Motor neuron (in vitro differentiated cells): ENCODE results near the gene VWA3A. TPM values are rescaled to one million over a fixed set of nuclear protein-coding genes. Genes with fewer than 3 reads are reported as not detected.

Source experiments
- ATAC-seq, 8 experiments: fragments of 200-7000 bp; cut with Tn5 transposase; replicated peaks in 6 of 8; 2 replicates each; pipeline ENCODE4 v1.8.0; 2021; ENCODE audit warnings: mild to moderate bottlenecking in 8 of 8, moderate library complexity in 8 of 8
- H3K27ac ChIP-seq, 2 donors: fragments of 250-450 bp; sonication (Bioruptor Pico); 2 replicates each; pipeline ENCODE4 v1.9.0; 2021; ENCODE audit warnings: antibody characterized with exemption in 2 of 2, mild to moderate bottlenecking in 2 of 2, moderate library complexity in 1 of 2
- H3K4me1 ChIP-seq, 2 donors: fragments of 250-450 bp; sonication (Bioruptor Pico); replicated peaks in 1 of 2; 2 replicates each; pipeline ENCODE4 v1.6.1; 2021; ENCODE audit warnings: antibody characterized with exemption in 2 of 2, mild to moderate bottlenecking in 2 of 2, moderate library complexity in 1 of 2
- H3K4me3 ChIP-seq, 5 donors: fragments of 250-450 bp; sonication (Bioruptor Pico); 2 replicates each; pipeline ENCODE4 v1.9.0; 2021; ENCODE audit warnings: antibody characterized with exemption in 5 of 5, mild to moderate bottlenecking in 5 of 5, moderate library complexity in 4 of 5
- WGBS, 10 experiments: fragments of 450-650 bp; shearing (Covaris generic); methylation state at CpG; one replicate each; pipeline ENCODE4 v1.0.0; 2022; 5-methylcytosine and 5-hydroxymethylcytosine counted together
- in situ Hi-C, 9 experiments: fragments of 400-800 bp; cut with MboI; loops; one replicate each; pipeline ENCODE4 v1.15.0; 2021; ENCODE audit warnings: low sequenced_read_pairs in 9 of 9, low pct_unique_long_range_greater_than_20kb in 2 of 9; ENCODE audit not compliant: unreplicated experiment in 9 of 9
- total RNA-seq, 8 experiments: library from RNA; unstranded; fragments of 300-600 nt; gene quantifications; 2 replicates each; pipeline versions ENCODE4 v1.2.3 to v1.2.4, GENCODE V29; 2022

The VWA3A gene
- total RNA-seq, 8 experiments from 2014 or later = 0.09 to 18.7 (median 0.62) TPM; not detected in 1

- H3K4me3 ChIP-seq = no peak overlapping the region
- in situ Hi-C loops = loop anchor here in 2 of 9 experiments (10.0 to 25.0 kb wide), 2 partner anchors 66 to 92 kb away; partner anchors contain the start of genes MOSMO (in 1 of the 2), PDZD9 (in 1 of the 2) and SDR42E2 (in 1 of the 2)
- H3K4me1 ChIP-seq = no peaks in the 10 kb centered on the region
- ATAC-seq = peak in 1 of 8 experiments; percentile 15
- 49 to 100% (median 85%) methylated on average over 1 to 12 of the region's 12 CpGs for WGBS, 10 experiments
- no peak overlapping the region for H3K27ac ChIP-seq
Measured at GRCh38 chr16:22070361-22071330, 21.7 kb upstream of the VWA3A start.

- Histone ChIP-seq H3K27ac (no peak overlapping the region), H3K4me1 (no peaks in the 10 kb centered on the region), H3K4me3 (no peak overlapping the region)
- ATAC-seq = peak in 1 of 8 experiments; percentile 61
- in situ Hi-C loops = loop anchor here in 2 of 9 experiments (10.0 to 25.0 kb wide), 2 partner anchors 67 to 91 kb away; partner anchors contain the start of genes MOSMO (in 1 of the 2), PDZD9 (in 1 of the 2) and SDR42E2 (in 1 of the 2)
- 40 to 100% (median 90%) methylated on average over 1 to 5 of the region's 7 CpGs; no CpG with 5 or more reads in 1 of the 10 experiments for WGBS, 10 experiments
Measured at GRCh38 chr16:22071331-22071910, 20.9 kb upstream of the VWA3A start.

- ATAC-seq = no peak
- WGBS, 10 experiments = 63 to 100% (median 95%) methylated on average over 2 to 3 of the region's 3 CpGs; no CpG with 5 or more reads in 1 of the 10 experiments
- no peak overlapping the region for H3K27ac ChIP-seq
- H3K4me1 ChIP-seq = no peaks in the 10 kb centered on the region
- in situ Hi-C loops = loop anchor here in 2 of 9 experiments (10.0 to 25.0 kb wide), 2 partner anchors 69 to 89 kb away; partner anchors contain the start of genes MOSMO (in 1 of the 2), PDZD9 (in 1 of the 2) and SDR42E2 (in 1 of the 2)
- H3K4me3 ChIP-seq = no peak overlapping the region
Measured at GRCh38 chr16:22073350-22073749, 19.0 kb upstream of the VWA3A start.

- WGBS, 10 experiments = 80 to 95% (median 88%) methylated on average over 2 to 10 of the region's 11 CpGs; no CpG with 5 or more reads in 2 of the 10 experiments
- no peak overlapping the region for H3K27ac ChIP-seq
- no peak for ATAC-seq
Measured at GRCh38 chr16:22075043-22075757, 17.1 kb upstream of the VWA3A start.

GRCh38 chr16:22075776-22076175, 16.6 kb upstream of the VWA3A start:
- H3K4me1 ChIP-seq = no peaks in the 10 kb centered on the region
- no peak overlapping the region for H3K4me3 ChIP-seq
- WGBS, 10 experiments = 78 to 100% (median 100%) methylated on average over 1 of the region's 1 CpG; no CpG with 5 or more reads in 5 of the 10 experiments
- H3K27ac ChIP-seq = no peak overlapping the region
- no peak for ATAC-seq
- in situ Hi-C loops = loop anchor here in 2 of 9 experiments (10.0 to 25.0 kb wide), 2 partner anchors 71 to 88 kb away; partner anchors contain the start of genes MOSMO (in 1 of the 2) and PDZD9 (in 1 of the 2)

More at GRCh38 chr16:22075043-22075757, 17.1 kb upstream of the VWA3A start:
- H3K4me3 ChIP-seq = no peak overlapping the region
- in situ Hi-C loops = loop anchor here in 2 of 9 experiments (10.0 to 25.0 kb wide), 2 partner anchors 70 to 88 kb away; partner anchors contain the start of genes MOSMO (in 1 of the 2) and PDZD9 (in 1 of the 2)
- no peaks in the 10 kb centered on the region for H3K4me1 ChIP-seq

- in situ Hi-C loops = loop anchor here in 2 of 9 experiments (10.0 to 25.0 kb wide), 2 partner anchors 73 to 91 kb away; partner anchors contain the start of genes MOSMO (in 1 of the 2) and PDZD9 (in 1 of the 2)
- H3K4me1 ChIP-seq = no peaks in the 10 kb centered on the region
- no peak overlapping the region for H3K4me3 ChIP-seq
- WGBS, 10 experiments = 0 to 80% (median 47%) methylated on average over 3 to 8 of the region's 8 CpGs; no CpG with 5 or more reads in 1 of the 10 experiments
- H3K27ac ChIP-seq = no peak overlapping the region
- peak in 5 of 8 experiments; percentile 25 to 90 (median 66) for ATAC-seq
Measured at GRCh38 chr16:22077700-22078313, 14.5 kb upstream of the VWA3A start.

GRCh38 chr16:22078656-22079055, 13.7 kb upstream of the VWA3A start:
- Histone ChIP-seq H3K4me1 (no peaks in the 10 kb centered on the region), H3K27ac (no peak overlapping the region), H3K4me3 (no peak overlapping the region)
- in situ Hi-C loops = loop anchor here in 2 of 9 experiments (10.0 to 25.0 kb wide), 2 partner anchors 74 to 91 kb away; partner anchors contain the start of genes MOSMO (in 1 of the 2) and PDZD9 (in 1 of the 2)
- no peak for ATAC-seq
- 80 to 100% (median 100%) methylated on average over 1 of the region's 1 CpG; no CpG with 5 or more reads in 3 of the 10 experiments for WGBS, 10 experiments

- 20 to 100% (median 86%) methylated on average over 1 to 3 of the region's 3 CpGs for WGBS, 10 experiments
- in situ Hi-C loops = loop anchor here in 1 of 9 experiments (25.0 kb wide), 1 partner anchor 94 kb away; no protein-coding TSS in a partner anchor
Measured at GRCh38 chr16:22081050-22081449, 11.3 kb upstream of the VWA3A start.

GRCh38 chr16:22086440-22086839, 5.9 kb upstream of the VWA3A start:
- Histone ChIP-seq H3K4me3 (no peak overlapping the region), H3K4me1 (no peaks in the 10 kb centered on the region), H3K27ac (no peak overlapping the region)
- ATAC-seq = no peak
- in situ Hi-C loops = loop anchor here in 1 of 9 experiments (25.0 kb wide), 1 partner anchor 99 kb away; no protein-coding TSS in a partner anchor
- whole genome bisulfite sequencing, 10 experiments = 89 to 100% (median 100%) methylated on average over 1 of the region's 1 CpG; no CpG with 5 or more reads in 5 of the 10 experiments

More at GRCh38 chr16:22081050-22081449, 11.3 kb upstream of the VWA3A start:
- H3K4me3 ChIP-seq = no peak overlapping the region
- ATAC-seq = no peak
- H3K27ac ChIP-seq = no peak overlapping the region
- H3K4me1 ChIP-seq = no peaks in the 10 kb centered on the region

GRCh38 chr16:22088642-22089041, 3.7 kb upstream of the VWA3A start:
- WGBS, 10 experiments = 60 to 100% (median 88%) methylated on average over 1 of the region's 1 CpG; no CpG with 5 or more reads in 4 of the 10 experiments
- ATAC-seq = no peak
- no peak overlapping the region for H3K4me3 ChIP-seq
- in situ Hi-C loops = loop anchor here in 1 of 9 experiments (25.0 kb wide), 1 partner anchor 101 kb away; no protein-coding TSS in a partner anchor
- H3K27ac ChIP-seq = no peak overlapping the region
- H3K4me1 ChIP-seq = peaks cover 7 to 12% of the 10 kb centered on the region in 2 donors

- in situ Hi-C loops = loop anchor here in 2 of 9 experiments (10.0 to 25.0 kb wide), 3 partner anchors 85 to 103 kb away; partner anchors contain the start of genes MOSMO (in 1 of the 2) and PDZD9 (in 1 of the 2)
- 60 to 95% (median 79%) methylated on average over 2 to 4 of the region's 4 CpGs; no CpG with 5 or more reads in 1 of the 10 experiments for WGBS, 10 experiments
- no peak overlapping the region for H3K4me3 ChIP-seq
- no peak for ATAC-seq
- H3K4me1 ChIP-seq = peaks cover 7 to 20% of the 10 kb centered on the region in 2 donors
- H3K27ac ChIP-seq = no peak overlapping the region
Measured at GRCh38 chr16:22089910-22090309, 2.4 kb upstream of the VWA3A start.
